WTC11 (cell line): ENCODE results near the gene ZBTB20. TPM values are rescaled to one million over a fixed set of nuclear protein-coding genes. Genes with fewer than 3 reads are reported as not detected.

ENCODE experiments used
- ATAC-seq: fragments of 200-7000 bp; cut with Tn5 transposase; 2 replicates; pipeline ENCODE4 v1.10.0; 2021; ENCODE audit warnings: mild to moderate bottlenecking, moderate library complexity
- CTCF ChIA-PET: fragments of 300-600 bp; sonication (Branson Sonifier 250); formaldehyde crosslinking; loops from one replicate; lab custom pipeline; 2021; ENCODE audit warnings: antibody characterized with exemption; lab: Charles Lee
- POLR2A ChIA-PET: fragments of 350-600 bp; sonication (Branson Sonifier 250); formaldehyde crosslinking; loops from one replicate; lab custom pipeline; 2021; ENCODE audit warnings: antibody characterized with exemption; lab: Charles Lee
- DNase-seq: peaks from one replicate; pipeline ENCODE4 v3.0.0; 2021; ENCODE audit warnings: low spot score
- H3K27ac Mint-ChIP-seq: 2 replicates; pipeline ENCODE4 v1.8.0; 2021; ENCODE audit warnings: mixed read lengths
- H3K27me3 Mint-ChIP-seq: 2 replicates; pipeline ENCODE4 v1.8.0; 2021; ENCODE audit warnings: low read depth, mild to moderate bottlenecking, moderate library complexity, mixed read lengths
- H3K36me3 Mint-ChIP-seq: 2 replicates; pipeline ENCODE4 v1.8.0; 2021; ENCODE audit warnings: mixed read lengths
- H3K4me1 Mint-ChIP-seq: 2 replicates; pipeline ENCODE4 v1.8.0; 2022; ENCODE audit warnings: mixed read lengths
- H3K4me3 Mint-ChIP-seq: 2 replicates; pipeline ENCODE4 v1.8.0; 2021; ENCODE audit warnings: mild to moderate bottlenecking, moderate library complexity, mixed read lengths
- H3K9me3 Mint-ChIP-seq: 2 replicates; pipeline ENCODE4 v1.8.0; 2021; ENCODE audit warnings: mixed read lengths
- AFF4 ChIP-seq: sonication (generic); formaldehyde crosslinking; IDR thresholded peaks from 2 replicates; pipeline ENCODE4 v1.8.1; 2023; ENCODE audit warnings: mild to moderate bottlenecking, missing genetic modification reagents, borderline replicate concordance
- ATF3 ChIP-seq: sonication (generic); formaldehyde crosslinking; conservative IDR thresholded peaks from 2 replicates; pipeline ENCODE4 v1.8.1; 2022; ENCODE audit warnings: mild to moderate bottlenecking, missing genetic modification reagents
- ATF6 ChIP-seq: sonication (generic); formaldehyde crosslinking; IDR thresholded peaks from 2 replicates; pipeline ENCODE4 v1.8.1; 2023; ENCODE audit warnings: mild to moderate bottlenecking, missing genetic modification reagents
- CBFB ChIP-seq: sonication (generic); formaldehyde crosslinking; IDR thresholded peaks from 2 replicates; pipeline ENCODE4 v1.8.1; 2022; ENCODE audit warnings: mild to moderate bottlenecking, low read depth, missing genetic modification reagents
- CREM ChIP-seq: sonication (generic); formaldehyde crosslinking; IDR thresholded peaks from 2 replicates; pipeline ENCODE4 v1.8.1; 2022; ENCODE audit warnings: mild to moderate bottlenecking, missing genetic modification reagents, moderate library complexity
- CTCF ChIP-seq: fragments of 200-600 bp; IDR thresholded peaks from 2 replicates; pipeline ENCODE4 v1.8.0; 2022; ENCODE audit warnings: antibody characterized with exemption
- ETV6 ChIP-seq: sonication (generic); formaldehyde crosslinking; IDR thresholded peaks from 2 replicates; pipeline ENCODE4 v1.8.1; 2022; ENCODE audit warnings: mild to moderate bottlenecking, missing genetic modification reagents
- FOXJ3 ChIP-seq: sonication (generic); formaldehyde crosslinking; IDR thresholded peaks from 2 replicates; pipeline ENCODE4 v1.9.0; 2021; ENCODE audit warnings: missing genetic modification reagents, mild to moderate bottlenecking, borderline replicate concordance
- FOXK1 ChIP-seq: sonication (generic); formaldehyde crosslinking; IDR thresholded peaks from 2 replicates; pipeline ENCODE4 v1.8.0; 2022; ENCODE audit warnings: mild to moderate bottlenecking, moderate library complexity, missing genetic modification reagents
- GABPB1 ChIP-seq: sonication (generic); formaldehyde crosslinking; IDR thresholded peaks from 2 replicates; pipeline ENCODE4 v1.8.1; 2023; ENCODE audit warnings: mild to moderate bottlenecking, missing genetic modification reagents
- HMGA2 ChIP-seq: fragments of 250-450 bp; sonication (Bioruptor Pico); IDR thresholded peaks from 2 replicates; pipeline ENCODE4 v1.4.0; 2021; ENCODE audit warnings: mild to moderate bottlenecking, moderate library complexity
- IRF2 ChIP-seq: sonication (generic); formaldehyde crosslinking; IDR thresholded peaks from 2 replicates; pipeline ENCODE4 v1.8.0; 2022; ENCODE audit warnings: low read depth, missing genetic modification reagents, borderline replicate concordance
- OVOL2 ChIP-seq: fragments of 250-450 bp; sonication (Bioruptor Pico); IDR thresholded peaks from 2 replicates; pipeline ENCODE4 v1.9.0; 2021; ENCODE audit warnings: mild to moderate bottlenecking, borderline replicate concordance
- PRDM15 ChIP-seq: sonication (generic); formaldehyde crosslinking; IDR thresholded peaks from 2 replicates; pipeline ENCODE4 v1.8.0; 2022; ENCODE audit warnings: missing genetic modification reagents
- RORB ChIP-seq: fragments of 250-450 bp; sonication (Bioruptor Pico); IDR thresholded peaks from 2 replicates; pipeline ENCODE4 v1.9.0; 2021; ENCODE audit warnings: mild to moderate bottlenecking
- USF1 ChIP-seq: sonication (generic); formaldehyde crosslinking; IDR thresholded peaks from 2 replicates; pipeline ENCODE4 v1.8.0; 2022; ENCODE audit warnings: mild to moderate bottlenecking, missing genetic modification reagents
- ZBTB21 ChIP-seq: sonication (generic); formaldehyde crosslinking; IDR thresholded peaks from 2 replicates; pipeline ENCODE4 v1.8.1; 2023; ENCODE audit warnings: mild to moderate bottlenecking, missing genetic modification reagents, borderline replicate concordance
- ZNF121 ChIP-seq: sonication (generic); formaldehyde crosslinking; IDR thresholded peaks from 2 replicates; pipeline ENCODE4 v1.8.0; 2023; ENCODE audit warnings: missing genetic modification reagents
- ZNF138 ChIP-seq: sonication (generic); formaldehyde crosslinking; conservative IDR thresholded peaks from 2 replicates; pipeline ENCODE4 v1.8.1; 2022; ENCODE audit warnings: mild to moderate bottlenecking, moderate library complexity, missing genetic modification reagents
- ZNF232 ChIP-seq: sonication (generic); formaldehyde crosslinking; IDR thresholded peaks from 2 replicates; pipeline ENCODE4 v1.8.0; 2022; ENCODE audit warnings: mild to moderate bottlenecking, missing genetic modification reagents
- total RNA-seq: library from RNA; stranded (reverse); gene quantifications from 3 replicates; pipeline ENCODE4 v1.2.3, GENCODE V29; 2021

Gene ZBTB20
- total RNA-seq, 1 experiment from 2014 or later = 1.5 TPM

GRCh38 chr3:114716916-114717315, 430.2 kb downstream of the ZBTB20 start:
- TF ChIP-seq HMGA2 (CRISPR knock-in tag) (no peak), RORB (CRISPR knock-in tag) (no peak), CBFB (CRISPR knock-in tag) (no peak), ATF6 (CRISPR knock-in tag) (no peak), ATF3 (CRISPR knock-in tag) (no peak), GABPB1 (CRISPR knock-in tag) (no peak), AFF4 (CRISPR knock-in tag) (no peak), CREM (CRISPR knock-in tag) (no peak), ZNF121 (no peak), ZNF138 (no peak), ZBTB21 (no peak), ETV6 (CRISPR knock-in tag) (no peak), FOXK1 (CRISPR knock-in tag) (no peak), PRDM15 (CRISPR knock-in tag) (no peak), FOXJ3 (no peak), IRF2 (CRISPR knock-in tag) (no peak), CTCF (no peak), ZNF232 (CRISPR knock-in tag) (no peak), OVOL2 (CRISPR knock-in tag) (no peak), USF1 (CRISPR knock-in tag) (no peak)
- TF ChIP-seq, all 79 proteins: peak for 0

More at GRCh38 chr3:114716916-114717315, 430.2 kb downstream of the ZBTB20 start:
- DNase-seq = no peak
- Mint-ChIP-seq H3K9me3 (no peaks in the 10 kb centered on the region), H3K4me1 (peaks cover 15% of the 10 kb centered on the region), H3K27ac (no peak overlapping the region), H3K4me3 (no peak overlapping the region), H3K36me3 (no peaks in the 10 kb centered on the region), H3K27me3 (no peaks in the 10 kb centered on the region)
- POLR2A ChIA-PET = no interaction called here
- no peak for ATAC-seq
- CTCF ChIA-PET = no interaction called here
